Fibroblast of skin of left quadriceps (primary cell): Measurements from ENCODE around the gene COL4A4.

Source experiments
- DNase-seq, 2 experiments: peaks; one replicate each; pipeline ENCODE4 v3.0.0-alpha.2; 2013; ENCODE audit warnings: low read depth in 2 of 2

Gene COL4A4

DNA sequence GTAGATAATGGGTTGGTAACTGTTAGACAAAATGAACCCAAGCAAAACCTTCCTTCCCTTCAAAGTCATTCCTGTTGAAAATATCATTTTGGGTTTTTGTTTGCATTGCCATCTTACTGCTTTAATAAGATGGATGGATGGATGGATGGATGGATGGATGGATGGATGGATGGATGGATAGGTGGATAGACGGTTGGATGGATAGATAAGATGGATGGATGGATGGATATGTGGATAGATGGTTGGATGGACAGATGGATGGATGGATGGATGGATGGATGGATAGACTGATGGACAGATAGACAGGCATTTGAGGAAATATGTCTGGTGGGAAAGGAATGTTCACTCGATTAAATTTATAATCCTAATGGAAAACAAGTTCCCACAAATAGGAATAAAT, 133.2 kb downstream of the COL4A4 start:
- no peak for DNase-seq

DNA sequence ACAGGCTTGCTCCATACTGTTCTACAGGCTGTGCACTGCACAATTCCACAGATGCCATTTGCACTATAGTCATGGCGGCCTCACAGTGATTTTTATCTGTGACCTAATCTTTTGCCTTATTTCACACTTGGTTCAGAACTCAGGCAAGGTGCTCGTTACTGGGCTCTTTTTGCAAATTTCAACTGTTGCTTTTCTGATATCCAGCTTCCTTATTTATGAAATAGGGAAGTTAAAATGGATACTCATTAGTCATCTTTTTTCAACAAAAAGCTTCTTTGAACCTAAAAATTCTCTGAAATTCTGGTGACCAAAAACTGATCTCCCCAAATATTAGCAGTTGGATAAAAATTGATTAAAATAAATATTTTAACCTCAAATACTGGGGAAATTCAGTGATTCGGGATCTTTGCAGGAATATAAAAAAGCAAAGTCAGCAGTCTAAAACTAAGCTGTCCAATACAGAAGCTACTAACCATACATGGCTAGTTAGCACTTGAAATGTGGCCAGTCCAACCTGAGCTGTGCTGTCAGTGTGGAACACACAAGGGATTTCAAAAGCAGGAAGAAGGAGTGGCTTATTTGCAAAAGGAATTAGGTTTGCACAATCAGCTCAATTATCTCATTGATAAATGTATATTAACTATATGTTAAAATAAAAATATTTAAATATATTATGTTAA, 134.4 kb downstream of the COL4A4 start:
- no peak for DNase-seq

DNA sequence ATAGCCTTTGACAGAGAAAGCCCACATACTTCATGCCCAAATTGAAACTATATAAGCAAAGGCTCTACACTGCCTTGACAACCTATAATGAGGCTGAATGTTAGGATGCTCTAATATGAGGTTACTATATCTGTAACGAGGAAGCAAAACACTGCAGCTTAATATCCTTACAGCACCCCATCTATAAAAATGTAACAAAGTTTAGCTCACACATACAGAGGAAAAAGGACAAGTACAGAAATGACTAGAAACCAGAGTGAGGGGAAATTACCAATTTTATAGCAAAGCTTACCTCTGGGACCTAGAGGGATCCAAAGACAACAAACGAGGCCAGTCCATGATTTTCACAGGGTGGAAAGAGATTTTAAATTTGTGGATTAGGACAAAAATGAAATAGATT, 138.5 kb downstream of the COL4A4 start:
- DNase-seq: no peak

DNA sequence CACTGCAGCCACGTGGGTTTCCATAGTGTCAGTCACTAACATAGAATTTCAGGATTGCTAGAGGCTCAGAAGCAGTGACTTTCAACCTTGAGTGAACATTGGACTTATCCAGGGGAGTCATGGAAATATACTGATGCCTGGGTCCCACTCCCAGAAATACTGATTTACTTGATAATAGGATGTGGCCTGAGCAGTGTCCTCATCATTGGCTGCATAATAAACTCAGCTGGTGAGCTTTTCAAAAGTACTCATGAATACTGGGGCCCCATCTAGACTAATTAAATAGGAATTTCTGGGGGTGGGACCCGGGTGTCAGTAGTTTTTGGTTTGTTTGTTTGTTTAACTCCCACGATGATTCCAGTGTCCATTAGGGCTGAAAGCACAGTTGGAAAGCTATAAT, 141.4 kb downstream of the COL4A4 start:
- no peak for DNase-seq

DNA sequence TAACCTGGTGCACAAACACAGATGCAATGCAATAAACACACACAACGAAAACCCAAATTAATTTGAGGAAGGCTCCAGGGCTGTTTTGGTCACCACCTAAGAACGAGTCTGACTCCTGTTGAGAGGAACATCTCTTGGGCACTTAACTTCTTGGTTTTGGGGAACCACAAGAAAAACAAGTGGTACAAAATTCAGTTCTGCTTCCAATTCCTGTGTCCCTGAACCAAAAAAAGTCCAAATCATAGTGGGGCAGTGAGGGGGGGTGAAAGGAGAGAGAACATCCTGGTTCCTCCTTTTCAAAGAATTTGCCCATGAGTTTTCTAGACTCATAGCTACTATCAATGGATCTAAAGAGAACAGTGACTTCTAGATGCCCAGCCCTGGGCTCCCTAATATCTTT, 143.6 kb downstream of the COL4A4 start:
- no peak for DNase-seq

DNA sequence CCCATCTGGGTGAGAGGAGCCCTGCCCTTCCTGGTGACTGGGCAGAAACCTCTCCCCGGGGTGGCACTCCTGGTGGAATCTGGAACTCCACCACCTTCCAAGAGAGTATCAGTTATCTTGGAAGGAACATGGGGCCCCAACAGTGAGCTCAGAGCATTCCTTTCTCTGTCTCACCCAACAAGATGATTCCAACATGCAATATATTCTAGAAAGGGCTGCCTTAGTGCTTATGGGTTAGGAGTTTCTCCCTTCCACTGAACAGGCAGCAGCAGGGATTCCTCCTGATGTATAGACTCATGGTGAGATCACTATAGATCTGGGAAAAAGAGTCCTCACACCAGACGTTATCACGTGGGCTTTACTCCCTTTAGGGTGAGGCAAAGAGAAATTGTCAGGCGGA, 147.1 kb downstream of the COL4A4 start:
- no peak for DNase-seq

DNA sequence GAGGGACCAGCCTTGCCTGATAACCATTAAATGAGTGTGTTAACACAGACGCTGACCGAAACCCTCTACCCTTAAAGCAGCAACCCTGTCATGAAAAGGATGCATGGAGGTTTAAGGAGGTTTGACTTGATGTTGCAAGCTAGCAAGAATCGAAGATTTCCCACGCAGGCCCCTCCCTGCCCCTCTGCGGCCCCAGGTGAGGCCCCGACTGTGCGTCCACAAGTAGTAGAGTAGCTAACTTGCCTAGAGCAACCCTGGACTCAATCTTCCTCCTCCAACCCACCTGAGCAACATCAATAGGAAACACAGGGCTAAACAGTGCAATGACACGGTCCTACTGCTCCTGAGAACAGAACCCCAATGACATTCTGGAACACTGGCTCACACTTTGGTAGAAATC, 150.1 kb downstream of the COL4A4 start:
- no peak for DNase-seq

DNA sequence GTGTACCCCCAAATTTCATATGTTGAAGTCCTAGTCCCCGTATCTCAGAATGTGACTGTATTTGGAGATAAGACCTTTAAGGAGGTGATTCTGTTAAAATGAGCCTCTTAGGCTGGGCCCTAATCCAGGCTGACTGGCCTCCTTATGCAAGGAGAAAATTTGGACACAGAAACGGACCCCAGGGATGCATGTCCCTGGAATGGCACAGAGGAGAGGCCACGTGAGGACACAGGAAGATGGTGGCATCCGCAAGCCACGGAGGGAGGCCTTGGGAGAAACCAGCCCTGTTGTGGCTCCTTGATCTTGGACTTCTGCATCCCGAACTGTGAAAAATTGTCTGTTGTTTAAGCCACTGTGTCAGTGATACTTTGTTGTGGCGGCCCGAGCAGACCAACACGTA, 150.7 kb downstream of the COL4A4 start:
- DNase-seq: no peak

DNA sequence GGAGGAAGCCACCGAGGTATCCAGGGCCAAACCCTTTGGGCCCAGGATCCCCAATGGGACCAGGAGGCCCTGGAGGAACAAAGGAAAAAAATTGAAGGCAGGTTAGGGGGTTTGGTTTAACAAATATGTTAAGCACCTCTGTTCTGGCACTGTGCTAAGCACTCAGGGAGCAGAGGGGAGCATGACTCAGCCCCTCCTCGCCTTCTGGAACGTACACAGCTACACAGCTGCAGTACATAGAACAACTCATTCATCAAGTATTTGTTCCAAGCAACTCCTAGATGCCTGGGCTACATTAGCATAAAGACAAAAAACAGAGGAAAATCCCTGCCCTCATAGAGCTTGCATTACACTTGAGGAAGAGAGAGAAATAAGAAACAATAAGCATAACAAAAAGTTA, 153.6 kb downstream of the COL4A4 start:
- DNase-seq: no peak

DNA sequence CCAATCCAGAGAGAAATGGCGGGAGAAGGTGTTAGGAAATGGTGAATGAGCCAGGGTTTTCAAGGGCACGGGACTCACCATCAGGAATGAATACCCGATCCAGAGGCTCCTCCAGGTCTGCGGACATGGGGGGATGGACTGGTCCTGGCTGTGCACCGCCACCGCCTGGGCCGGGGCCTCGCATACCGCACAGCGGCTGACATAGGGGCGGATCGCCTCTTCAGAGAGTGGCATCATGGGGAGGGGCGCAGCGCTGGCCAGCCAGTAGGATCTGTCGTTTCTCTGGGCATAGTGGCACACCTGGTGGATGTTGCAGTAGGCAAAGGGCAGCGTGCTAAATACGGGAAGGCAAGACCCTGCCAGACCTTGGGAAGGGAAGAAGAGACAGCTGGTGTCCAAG, 156.1 kb downstream of the COL4A4 start:
- no peak for DNase-seq

DNA sequence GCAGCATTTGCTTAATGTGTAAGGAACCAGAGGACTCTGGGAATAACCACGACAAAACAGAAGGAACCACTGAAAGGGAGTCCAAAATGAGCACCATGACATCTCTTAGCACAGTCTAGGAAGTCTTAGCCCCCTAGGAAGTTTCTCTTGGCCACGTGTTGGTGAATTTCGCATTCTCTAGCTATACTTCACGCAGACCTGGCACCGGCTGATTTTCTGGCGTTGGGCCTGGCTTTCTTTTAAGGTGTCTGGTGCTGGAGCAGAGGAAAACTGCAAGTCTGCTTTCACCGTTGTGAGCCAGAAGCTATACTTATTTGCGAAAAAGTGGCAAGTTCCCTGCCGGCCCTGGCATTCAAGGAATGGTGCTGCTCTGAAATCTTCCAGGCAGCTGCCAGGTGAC, 156.9 kb downstream of the COL4A4 start:
- DNase-seq: no peak

DNA sequence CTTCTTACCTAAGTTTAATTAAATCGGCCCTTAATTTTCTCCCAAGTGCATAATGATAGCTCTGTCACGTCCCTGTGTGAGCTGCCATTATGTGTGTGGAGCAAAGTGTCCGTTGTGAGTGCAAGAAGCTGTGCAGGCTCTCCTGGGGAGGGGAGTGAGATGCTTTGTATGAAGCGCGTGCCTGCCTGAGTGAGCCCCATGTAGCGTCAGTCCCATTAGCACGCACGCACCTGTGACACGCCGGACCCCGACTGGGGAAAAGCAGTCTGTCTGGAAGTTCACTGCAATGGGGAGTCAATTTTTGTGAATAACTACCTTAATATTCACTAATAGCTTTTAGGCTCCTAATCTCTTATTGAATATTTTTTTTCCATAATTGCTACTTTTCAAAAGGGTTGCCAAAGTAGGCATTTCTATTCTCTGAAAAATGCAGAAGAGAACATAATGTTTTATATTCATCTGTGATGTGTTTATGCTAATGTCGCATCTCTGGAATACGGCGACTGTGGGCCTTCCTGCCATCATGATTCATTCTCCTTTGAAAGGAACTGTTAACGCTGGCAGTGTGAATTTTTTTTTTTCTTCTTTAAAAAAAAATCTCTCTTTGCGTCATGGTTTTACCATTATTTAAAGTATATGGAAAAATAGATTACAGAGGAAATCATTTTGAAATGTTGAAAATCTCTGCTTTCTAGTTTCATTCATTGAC, 157.7 kb downstream of the COL4A4 start:
- DNase-seq: no peak

DNA sequence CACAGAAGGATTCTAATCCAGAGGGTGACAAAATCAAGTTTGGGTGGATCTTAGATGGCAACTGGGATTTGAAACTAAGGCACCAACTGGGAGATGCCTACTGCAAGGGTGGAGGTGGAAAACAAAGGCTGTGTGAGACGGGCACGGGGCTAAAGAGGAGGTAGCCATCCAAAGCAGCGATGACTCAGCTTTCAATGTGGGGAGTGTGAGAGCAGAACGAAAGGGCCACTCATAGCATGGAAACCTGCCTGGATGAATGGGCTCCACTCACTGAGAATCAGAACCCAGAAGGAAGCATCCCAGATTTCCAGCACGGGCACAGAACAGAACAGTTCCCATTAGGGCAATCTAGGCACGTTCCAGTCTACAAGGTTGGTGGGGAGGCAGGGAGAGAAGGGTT, 159.5 kb downstream of the COL4A4 start:
- DNase-seq: no peak

DNA sequence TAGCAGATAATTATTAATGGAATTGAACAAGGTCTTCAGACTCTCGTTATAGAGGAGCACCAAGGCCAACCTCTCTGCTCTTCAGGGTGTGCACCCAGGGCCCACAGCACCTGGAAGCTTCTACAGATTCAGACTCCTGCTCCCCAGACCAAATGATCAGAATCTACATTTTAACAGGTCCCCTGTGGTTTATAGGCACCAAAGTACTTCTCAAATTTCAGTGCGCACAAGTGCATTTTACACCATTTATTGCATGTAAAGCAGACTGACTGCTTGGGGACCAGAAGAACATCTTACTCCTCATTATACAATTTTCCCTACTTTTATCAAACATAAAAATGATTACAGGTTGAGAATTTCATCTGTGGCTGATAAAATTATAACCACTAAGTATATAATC, 163.9 kb downstream of the COL4A4 start:
- DNase-seq: no peak

DNA sequence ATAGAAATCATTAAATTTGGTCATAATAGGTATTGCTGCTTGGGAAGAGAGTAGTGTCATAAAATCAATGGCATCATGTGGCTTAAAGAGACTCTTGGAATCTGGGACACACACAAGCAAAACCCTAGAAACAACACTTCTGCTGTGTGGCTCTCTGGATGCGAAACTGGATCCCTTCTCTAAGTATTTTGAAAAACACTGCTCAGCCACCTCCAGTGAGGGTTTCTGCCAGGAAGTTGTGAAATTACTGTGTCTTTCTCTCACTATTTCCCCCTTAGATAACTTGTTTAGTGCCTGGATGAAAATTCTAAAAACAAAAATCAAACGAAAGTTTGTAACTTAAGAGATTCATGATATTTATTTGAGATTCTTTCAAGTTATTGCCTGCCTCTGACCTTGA, 164.3 kb downstream of the COL4A4 start:
- no peak for DNase-seq

DNA sequence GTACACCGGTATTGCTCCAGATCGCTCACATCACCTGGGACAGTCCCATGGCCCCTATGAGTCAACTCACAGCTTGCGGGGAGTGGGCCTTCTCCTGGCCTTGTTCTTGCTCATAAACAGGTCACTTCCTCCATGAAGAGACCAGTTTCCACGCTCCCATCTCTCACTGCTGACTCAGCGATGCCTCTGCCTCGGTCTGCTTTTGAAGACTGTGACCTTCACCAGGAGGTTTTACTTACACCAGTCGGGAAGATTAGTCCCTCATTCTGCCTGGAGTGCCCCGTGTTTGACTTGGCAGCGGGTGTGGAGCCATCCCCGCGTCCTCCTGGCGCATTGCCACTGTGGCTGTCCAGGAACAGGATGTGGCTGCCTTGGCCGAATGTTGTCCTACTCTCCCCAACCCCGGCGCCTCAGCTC, 168.4 kb downstream of the COL4A4 start:
- peak; percentile 13 to 18 for DNase-seq

DNA sequence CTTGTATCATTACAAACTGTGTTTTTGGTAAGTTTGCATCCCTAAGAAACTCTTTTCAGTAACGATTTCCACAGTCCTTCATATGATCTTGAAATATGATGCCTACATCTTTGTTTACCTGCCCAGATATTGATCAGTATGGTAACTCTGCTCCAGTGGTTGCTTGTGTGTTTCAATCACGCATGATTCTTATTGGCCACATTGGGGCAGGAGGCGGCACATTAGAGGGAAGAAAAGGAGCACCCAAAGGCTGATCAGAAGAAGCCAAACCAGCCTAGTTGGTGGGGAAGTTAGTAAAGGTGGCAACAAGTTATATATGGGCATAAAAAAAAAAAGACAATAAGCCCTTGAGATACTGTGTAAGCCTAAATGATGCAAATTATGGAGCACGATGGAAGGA, 169.2 kb downstream of the COL4A4 start:
- DNase-seq: no peak

DNA sequence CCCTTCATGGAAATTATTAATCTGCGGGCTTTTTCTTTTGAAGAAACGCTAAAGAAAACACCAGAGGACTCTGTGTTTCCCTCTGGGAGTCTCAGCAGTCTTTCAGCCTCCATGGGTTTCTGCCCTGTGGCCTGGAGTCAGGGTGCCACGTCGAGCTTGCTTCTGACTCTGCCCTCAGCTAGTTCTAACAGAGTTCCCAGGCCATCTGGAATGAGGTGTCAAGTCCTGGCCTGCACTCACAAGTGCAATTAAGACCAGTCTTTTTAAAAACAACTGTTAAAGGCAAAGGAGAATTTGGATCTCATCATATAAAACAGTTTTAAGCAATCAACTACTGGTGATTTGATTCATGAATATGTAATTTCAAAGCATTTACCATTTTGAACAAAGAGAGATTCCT, 170.8 kb downstream of the COL4A4 start:
- no peak for DNase-seq

DNA sequence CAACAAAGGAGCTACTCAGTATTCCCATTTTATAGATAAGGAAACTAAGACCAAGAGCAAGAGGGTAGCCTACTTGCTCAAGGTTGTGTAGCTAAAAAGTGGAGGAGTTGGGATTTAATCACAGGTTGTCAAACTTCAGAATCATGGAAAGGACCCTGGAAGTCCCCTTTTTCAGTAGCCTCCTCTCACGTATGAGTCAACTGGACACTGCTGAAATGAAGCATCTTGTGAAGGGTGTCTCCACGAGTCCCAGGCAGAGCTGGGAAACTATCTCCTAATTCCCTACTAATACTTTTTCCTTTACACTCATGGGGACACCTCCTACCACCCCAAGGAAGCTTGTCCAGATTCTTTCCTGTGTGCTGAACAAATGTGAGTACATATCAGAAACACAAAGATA, 172.3 kb downstream of the COL4A4 start:
- no peak for DNase-seq

DNA sequence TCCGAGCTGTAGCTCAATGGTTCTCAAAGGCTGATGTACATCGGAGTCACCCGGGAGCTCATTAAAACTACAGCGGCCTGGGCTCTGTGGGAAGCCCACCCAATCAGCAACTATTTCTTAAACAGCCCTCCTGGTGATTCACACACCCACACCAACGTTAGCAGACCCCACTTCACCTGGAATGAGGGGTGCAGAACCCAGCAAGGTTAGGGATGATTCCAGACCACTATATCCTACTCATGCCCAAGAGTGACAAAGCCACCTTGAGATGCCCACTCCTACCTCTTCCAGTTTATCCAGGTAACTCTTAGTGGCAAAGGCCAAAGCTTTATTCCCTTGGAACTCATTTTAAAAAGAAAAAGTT, 178.4 kb downstream of the COL4A4 start:
- no peak for DNase-seq

DNA sequence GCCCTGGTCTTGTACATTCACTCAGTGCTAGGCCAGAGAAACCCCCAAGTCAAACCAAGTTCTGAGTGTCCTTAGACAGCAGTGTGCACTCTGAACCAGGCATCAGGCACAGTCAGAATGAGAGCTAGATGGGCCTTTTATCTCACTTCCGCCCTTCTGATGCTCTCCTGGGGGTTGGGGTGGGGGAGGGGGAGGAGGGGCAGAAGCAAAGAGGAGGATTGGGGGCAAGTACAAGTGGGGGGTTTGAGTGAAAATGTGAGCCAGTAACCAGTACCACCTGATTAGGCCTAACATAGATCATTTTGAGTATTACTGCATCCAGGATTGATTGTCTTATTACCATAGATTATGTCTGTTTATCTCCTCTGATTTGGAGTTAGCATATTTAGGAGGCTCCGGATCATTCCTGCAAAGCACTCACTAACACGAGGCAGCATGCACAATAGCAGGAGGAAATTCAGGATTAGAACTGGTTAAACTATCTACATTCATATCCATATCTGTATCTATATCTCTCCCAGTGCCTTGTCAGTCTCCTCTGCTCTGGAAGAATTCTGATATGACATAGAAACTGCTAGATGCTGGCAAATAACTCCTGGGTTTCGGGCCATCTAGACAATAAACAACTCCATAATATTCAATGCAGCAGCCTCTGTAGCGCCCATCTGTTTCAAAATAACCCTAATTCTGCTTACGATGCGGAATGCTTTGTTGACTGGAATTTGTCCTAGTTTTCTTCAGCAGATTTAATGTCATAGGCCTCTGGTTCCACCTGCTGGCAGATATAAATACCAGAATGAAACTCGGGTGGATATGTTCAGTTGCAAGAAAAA, 179.0 kb downstream of the COL4A4 start:
- DNase-seq: peak; percentile 64 to 69

DNA sequence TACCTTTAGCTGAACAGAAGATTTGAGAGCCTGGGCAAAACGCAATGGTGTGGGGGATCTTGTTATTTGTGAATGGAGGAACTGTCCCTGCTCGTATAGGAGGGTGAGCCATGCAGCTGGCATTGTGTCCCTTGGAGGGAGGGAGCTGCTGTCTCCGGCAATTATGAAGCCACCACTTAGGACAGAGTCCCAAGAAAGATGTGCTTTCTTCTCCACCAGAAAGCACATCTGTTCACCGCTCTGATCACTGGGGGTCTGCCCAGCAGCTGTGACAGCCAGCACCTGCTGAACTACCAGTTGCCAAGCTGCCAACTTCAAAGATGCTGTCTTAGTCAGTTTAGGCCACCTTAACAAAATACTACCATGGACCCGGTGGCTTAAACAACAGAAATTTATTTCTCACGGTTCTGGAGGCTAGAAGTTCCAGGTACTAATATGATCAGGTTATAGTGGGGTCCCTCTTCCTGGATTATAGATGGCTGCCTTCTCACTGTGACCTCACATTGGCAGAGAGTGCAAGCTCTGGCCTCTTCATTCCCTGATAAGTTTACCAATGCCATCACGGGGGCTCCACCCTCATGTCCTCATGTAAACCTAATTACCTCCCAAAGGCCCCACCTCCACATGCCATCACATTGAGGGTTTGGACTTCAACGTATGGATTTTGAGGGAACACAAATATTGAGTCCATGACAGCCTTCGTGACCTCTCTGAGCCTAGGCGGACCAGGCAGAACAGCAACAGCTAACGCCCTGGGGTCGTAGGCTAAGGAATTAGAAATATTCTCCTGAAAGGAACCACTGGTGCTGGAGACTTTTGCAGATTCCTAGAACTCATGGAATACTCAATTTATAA, 179.9 kb downstream of the COL4A4 start:
- DNase-seq: no peak
